BJ (cell line): ENCODE data around the gene FMNL2. TPM values are rescaled to one million over a fixed set of nuclear protein-coding genes. Genes with fewer than 3 reads are reported as not detected.

Experiments used
- CTCF ChIA-PET: fragments of 350-600 bp; formaldehyde crosslinking; extraction: SDS; loops from one replicate; lab custom pipeline; 2021; ENCODE audit warnings: antibody characterized with exemption, inconsistent platforms; lab: Yijun Ruan, JAX
- POLR2A ChIA-PET: fragments of 300-600 bp; sonication (Branson Sonifier 250); formaldehyde crosslinking; extraction: SDS; loops from one replicate; lab custom pipeline; 2021; ENCODE audit warnings: antibody characterized with exemption; lab: Charles Lee
- DNase-seq: peaks from one replicate; pipeline ENCODE4 v3.0.0-alpha.2; 2011; ENCODE audit warnings: low read depth
- H3K27me3 ChIP-seq: 2 replicates; pipeline ENCODE4 v1.6.0; 2011; ENCODE audit warnings: low read length; ENCODE audit not compliant: control insufficient read depth, insufficient read depth
- H3K36me3 ChIP-seq: 2 replicates; pipeline ENCODE4 v1.5.1; 2011; ENCODE audit warnings: low read length; ENCODE audit not compliant: control insufficient read depth, insufficient read depth
- H3K4me3 ChIP-seq: 2 replicates; pipeline ENCODE4 v1.5.1; 2011; ENCODE audit warnings: low read depth, mild to moderate bottlenecking, control low read depth, low read length
- CTCF ChIP-seq: IDR thresholded peaks from 2 replicates; pipeline ENCODE4 v1.5.1; 2011; ENCODE audit warnings: low read depth, mild to moderate bottlenecking, control low read depth, inconsistent platforms, low read length, moderate library complexity; ENCODE audit not compliant: insufficient read depth
- polyA plus RNA-seq: library from polyadenylated mRNA; depleted of rRNA; stranded (reverse); fragments of >200 nt; gene quantifications from 2 replicates; pipeline ENCODE4 v1.2.3, GENCODE V29; 2011

The FMNL2 gene
- polyA plus RNA-seq, 1 experiment, result 2.4 TPM

DNA sequence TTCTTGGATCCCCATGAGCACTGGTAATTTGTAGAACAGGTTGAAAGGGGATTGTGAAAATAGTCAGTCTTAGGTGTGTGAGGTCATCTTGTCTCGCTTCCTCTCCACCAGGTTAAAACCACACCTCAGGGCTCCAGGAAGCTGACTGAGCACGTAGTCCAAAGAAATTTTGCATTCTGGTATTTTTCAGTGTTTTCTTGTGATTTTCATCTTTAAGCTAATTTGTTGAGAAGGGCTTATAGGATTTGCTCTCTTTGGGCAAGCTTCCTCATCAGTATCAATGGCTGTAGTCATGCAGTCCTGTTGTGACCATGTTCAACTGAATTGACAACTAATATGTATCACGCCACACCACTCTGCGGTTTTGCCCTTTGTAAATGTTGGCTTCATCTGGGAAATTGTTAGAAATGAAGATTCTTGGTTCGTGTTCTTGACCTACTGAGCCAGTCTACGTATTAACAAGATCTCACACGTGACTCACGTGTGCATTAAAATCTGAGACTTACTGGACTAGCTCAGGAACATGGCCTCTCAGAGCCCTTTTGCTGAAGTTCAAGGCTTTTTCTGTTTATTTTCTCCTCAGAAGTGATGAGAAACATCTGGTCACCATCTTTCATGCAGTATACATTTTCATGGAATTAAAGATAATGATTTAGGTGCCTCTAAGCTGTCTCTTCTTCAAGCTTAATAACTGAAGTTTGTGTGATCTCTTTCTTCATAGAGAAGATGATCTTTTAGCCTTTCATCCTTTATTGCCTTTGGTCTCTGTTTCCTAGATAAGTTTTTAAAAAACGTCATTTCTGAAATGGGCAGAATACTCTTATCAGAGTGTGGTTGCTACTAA lies 32.8 kb downstream of the FMNL2 start:
- ChIA-PET POLR2A (interaction anchor here (0.6 kb wide), 1 partner anchor 36 kb away, joined by 3 read pairs; no protein-coding TSS in a partner anchor), CTCF (no interaction called here)
- no peak for DNase-seq
- no peaks in the 10 kb centered on the region for H3K36me3 ChIP-seq
- H3K4me3 ChIP-seq, result no peak overlapping the region
- H3K27me3 ChIP-seq, result no peaks in the 10 kb centered on the region
- no peak for TF ChIP-seq CTCF

DNA sequence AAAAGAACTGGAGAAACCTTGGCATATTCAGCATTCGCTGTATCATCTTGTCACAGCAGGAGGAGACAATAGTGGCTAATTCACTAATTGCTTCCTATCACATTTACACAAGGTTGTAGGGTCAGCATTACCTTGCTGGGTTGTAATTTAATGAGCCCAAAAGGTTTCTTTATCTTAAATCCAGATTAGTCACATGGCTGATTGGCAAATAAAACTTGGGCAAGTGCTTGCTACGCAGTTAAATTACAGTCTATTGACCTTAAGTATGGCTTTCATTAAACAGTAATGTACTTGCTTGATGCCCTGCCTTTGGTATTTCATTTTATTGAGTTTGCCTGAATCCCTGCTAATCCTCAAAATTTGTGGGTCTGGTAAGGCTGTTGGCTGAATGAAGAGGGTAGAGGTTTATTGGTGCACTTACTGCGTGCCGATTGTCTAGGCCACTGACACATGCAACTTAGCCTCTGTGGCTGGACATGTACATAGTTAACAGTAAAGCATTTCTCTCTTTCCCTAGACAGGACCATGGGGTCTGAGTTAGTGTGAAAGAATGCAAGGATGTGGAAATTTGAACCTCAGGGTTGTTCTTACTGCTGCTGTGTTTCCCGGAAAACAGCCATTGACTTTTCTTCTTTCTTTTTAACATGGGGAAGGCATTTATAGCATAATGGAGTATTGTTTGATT lies 34.3 kb downstream of the FMNL2 start:
- Histone ChIP-seq H3K27me3 (no peaks in the 10 kb centered on the region), H3K4me3 (no peak overlapping the region), H3K36me3 (no peaks in the 10 kb centered on the region)
- CTCF ChIA-PET, result interaction anchor here (0.7 kb wide), 1 partner anchor 357 kb away, joined by 3 read pairs; no protein-coding TSS in a partner anchor
- no peak for TF ChIP-seq CTCF
- POLR2A ChIA-PET, result no interaction called here
- peak; percentile 70 for DNase-seq

GRCh38 chr2:152370783-152371182 lies 35.8 kb downstream of the FMNL2 start:
- ChIA-PET CTCF (no interaction called here), POLR2A (no interaction called here)
- no peaks in the 10 kb centered on the region for H3K27me3 ChIP-seq
- DNase-seq, result no peak
- no peak overlapping the region for H3K4me3 ChIP-seq
- no peak for TF ChIP-seq CTCF
- H3K36me3 ChIP-seq, result no peaks in the 10 kb centered on the region

GRCh38 chr2:152372438-152372984 lies 37.5 kb downstream of the FMNL2 start:
- TF ChIP-seq CTCF, result no peak

DNA sequence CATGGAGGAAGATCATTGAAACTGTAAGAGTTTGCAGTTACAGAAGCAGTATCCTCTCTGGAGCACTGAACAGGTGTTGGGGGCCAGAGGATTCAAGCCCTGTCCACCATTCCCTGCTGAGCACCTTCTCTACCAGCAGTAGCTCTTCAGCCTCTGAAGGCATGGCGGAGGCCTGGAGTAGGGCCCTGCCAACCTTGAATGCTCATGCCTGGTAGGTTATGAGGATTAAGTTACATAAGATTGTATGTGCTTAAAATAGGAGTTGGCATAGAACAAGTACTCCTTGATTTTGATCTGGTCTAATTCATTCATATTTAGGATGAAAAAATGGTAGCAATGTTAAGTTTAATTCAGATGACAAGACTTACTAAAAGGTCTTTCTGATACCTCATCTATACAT lies 40.2 kb downstream of the FMNL2 start:
- ChIA-PET CTCF (no interaction called here), POLR2A (no interaction called here)
- H3K27me3 ChIP-seq, result no peaks in the 10 kb centered on the region
- no peak for DNase-seq
- no peaks in the 10 kb centered on the region for H3K36me3 ChIP-seq
- no peak for TF ChIP-seq CTCF
- H3K4me3 ChIP-seq, result no peak overlapping the region

More at GRCh38 chr2:152372438-152372984, 37.5 kb downstream of the FMNL2 start:
- POLR2A ChIA-PET, result no interaction called here
- Histone ChIP-seq H3K27me3 (no peaks in the 10 kb centered on the region), H3K4me3 (no peak overlapping the region), H3K36me3 (no peaks in the 10 kb centered on the region)
- no peak for DNase-seq
- CTCF ChIA-PET, result no interaction called here
